Lower lobe of right lung (tissue), 2 donors: ENCODE measurements around the gene COPZ2. TPM values are rescaled to one million over a fixed set of nuclear protein-coding genes. Genes with fewer than 3 reads are reported as not detected.

ENCODE experiments used
- ATAC-seq, 2 donors: fragments of 200-7000 bp; cut with Tn5 transposase; one replicate each; pipeline ENCODE4 v1.9.1; 2020 to 2022; ENCODE audit warnings: mild to moderate bottlenecking in 2 of 2, moderate library complexity in 2 of 2
- DNase-seq: peaks from one replicate; pipeline ENCODE4 v3.0.0-alpha.2; 2020
- H3K27ac ChIP-seq: fragments of 200-600 bp; one replicate; pipeline ENCODE4 v1.8.0; 2022
- H3K27me3 ChIP-seq: fragments of 200-600 bp; one replicate; pipeline ENCODE4 v1.8.0; 2022; ENCODE audit warnings: low read depth
- H3K36me3 ChIP-seq: fragments of 200-600 bp; one replicate; pipeline ENCODE4 v1.8.0; 2022; ENCODE audit warnings: mild to moderate bottlenecking
- H3K4me1 ChIP-seq: fragments of 200-600 bp; one replicate; pipeline ENCODE4 v1.8.0; 2022
- H3K4me3 ChIP-seq: fragments of 200-600 bp; one replicate; pipeline ENCODE4 v1.8.0; 2022; ENCODE audit warnings: mild to moderate bottlenecking
- H3K9me3 ChIP-seq: fragments of 200-600 bp; one replicate; pipeline ENCODE4 v1.8.0; 2022
- intact Hi-C: fragments of 100-400 bp; cut with DNase I; formaldehyde crosslinking; loops from one replicate; pipeline ENCODE4 v1.11.0; 2022
- total RNA-seq: library from RNA; stranded (reverse); fragmentation: NEBNext Ultra II Directional; extraction: Animal tissue kit (Norgen Biotek cat#: 25700); gene quantifications from one replicate; pipeline ENCODE4 v1.2.1, GENCODE V29; 2021
- TF ChIP-seq, protein P1 (sequence below): fragments of 200-600 bp; IDR thresholded peaks from one replicate; pipeline ENCODE4 v1.8.0; 2022; ENCODE audit warnings: antibody characterized with exemption, mild to moderate bottlenecking
- donor health status: DM: no; HTN: yes; CAD: no; lungs with severe emphysema.

Gene COPZ2
- total RNA-seq, 1 donor from 2014 or later, result 22.9 TPM

DNA sequence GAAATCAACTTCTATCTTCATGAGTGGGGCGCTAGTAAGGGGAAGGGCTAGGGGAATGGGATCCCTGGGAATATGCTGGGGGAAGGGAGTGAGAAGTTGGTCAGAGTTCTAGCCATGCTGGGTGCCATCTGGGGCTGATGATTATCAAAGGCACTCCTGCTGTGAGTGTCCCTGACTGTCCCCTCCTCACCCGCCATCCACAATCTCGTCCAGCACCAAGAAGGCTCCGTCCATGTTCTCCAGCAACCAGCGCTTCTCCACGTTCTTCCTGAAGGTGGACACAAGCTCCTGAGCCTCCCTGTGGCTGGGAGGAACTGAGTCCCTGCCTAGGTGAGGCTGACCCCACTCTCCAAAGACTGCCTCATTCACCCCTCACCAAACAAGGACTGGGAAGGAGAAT, 5.6 kb downstream of the COPZ2 start:
- Histone ChIP-seq H3K27me3 (no peaks in the 10 kb centered on the region), H3K4me3 (no peak overlapping the region), H3K36me3 (no peaks in the 10 kb centered on the region), H3K9me3 (no peaks in the 10 kb centered on the region), H3K27ac (no peak overlapping the region), H3K4me1 (peaks cover 6% of the 10 kb centered on the region)
- intact Hi-C loops, result no loop called here
- TF ChIP-seq, protein P1, sequence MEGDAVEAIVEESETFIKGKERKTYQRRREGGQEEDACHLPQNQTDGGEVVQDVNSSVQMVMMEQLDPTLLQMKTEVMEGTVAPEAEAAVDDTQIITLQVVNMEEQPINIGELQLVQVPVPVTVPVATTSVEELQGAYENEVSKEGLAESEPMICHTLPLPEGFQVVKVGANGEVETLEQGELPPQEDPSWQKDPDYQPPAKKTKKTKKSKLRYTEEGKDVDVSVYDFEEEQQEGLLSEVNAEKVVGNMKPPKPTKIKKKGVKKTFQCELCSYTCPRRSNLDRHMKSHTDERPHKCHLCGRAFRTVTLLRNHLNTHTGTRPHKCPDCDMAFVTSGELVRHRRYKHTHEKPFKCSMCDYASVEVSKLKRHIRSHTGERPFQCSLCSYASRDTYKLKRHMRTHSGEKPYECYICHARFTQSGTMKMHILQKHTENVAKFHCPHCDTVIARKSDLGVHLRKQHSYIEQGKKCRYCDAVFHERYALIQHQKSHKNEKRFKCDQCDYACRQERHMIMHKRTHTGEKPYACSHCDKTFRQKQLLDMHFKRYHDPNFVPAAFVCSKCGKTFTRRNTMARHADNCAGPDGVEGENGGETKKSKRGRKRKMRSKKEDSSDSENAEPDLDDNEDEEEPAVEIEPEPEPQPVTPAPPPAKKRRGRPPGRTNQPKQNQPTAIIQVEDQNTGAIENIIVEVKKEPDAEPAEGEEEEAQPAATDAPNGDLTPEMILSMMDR, result no peak
- no peak for DNase-seq
- ATAC-seq, result no peak

DNA sequence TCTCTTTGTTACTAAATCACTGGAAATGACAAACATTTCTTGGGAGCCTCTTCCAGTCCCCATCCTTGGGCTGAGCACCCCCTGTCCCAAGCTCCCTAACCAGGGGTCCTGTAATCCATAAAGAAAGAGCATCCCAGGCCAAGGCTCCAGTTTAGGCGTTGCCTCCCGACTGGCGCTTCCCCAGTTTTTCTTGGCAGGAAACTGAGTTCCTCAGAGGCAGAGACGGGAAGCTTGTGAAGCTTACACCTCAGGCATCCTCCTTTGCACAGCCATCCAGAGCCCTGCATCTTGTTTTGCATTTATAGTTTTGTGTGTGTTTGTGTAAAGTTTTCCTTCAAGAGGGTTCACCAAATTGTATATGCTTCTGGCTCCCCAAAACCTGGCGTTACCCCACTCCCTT, 7.1 kb downstream of the COPZ2 start:
- Histone ChIP-seq H3K27me3 (no peaks in the 10 kb centered on the region), H3K27ac (no peak overlapping the region), H3K9me3 (no peaks in the 10 kb centered on the region), H3K4me3 (no peak overlapping the region), H3K36me3 (no peaks in the 10 kb centered on the region), H3K4me1 (peaks cover 14% of the 10 kb centered on the region)
- ATAC-seq (no peak), DNase-seq (no peak)
- intact Hi-C loops, result no loop called here
- TF ChIP-seq, protein P1, result no peak

DNA sequence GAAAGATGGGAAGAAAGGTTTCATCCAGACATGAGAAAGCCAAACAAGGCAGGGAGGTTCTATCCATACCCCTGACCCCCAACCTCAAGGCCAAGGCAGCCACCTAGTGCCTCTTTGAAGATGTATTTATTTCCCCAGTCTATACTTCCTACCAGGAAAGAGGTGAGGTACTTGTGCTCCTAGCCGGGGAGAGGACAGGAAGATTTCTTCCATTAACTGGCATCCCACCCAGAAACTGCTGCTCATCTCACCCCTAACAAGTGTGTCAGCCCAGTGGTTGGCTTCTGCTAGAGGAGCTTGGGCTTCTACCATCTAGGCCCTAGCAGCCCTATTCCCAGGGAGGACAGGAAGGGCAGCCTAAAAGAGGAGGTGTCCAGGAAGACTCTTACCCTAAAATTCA, 8.9 kb downstream of the COPZ2 start:
- DNase-seq, result no peak
- TF ChIP-seq, protein P1, result no peak
- Histone ChIP-seq H3K27ac (no peak overlapping the region), H3K27me3 (no peaks in the 10 kb centered on the region), H3K9me3 (no peaks in the 10 kb centered on the region), H3K36me3 (no peaks in the 10 kb centered on the region), H3K4me1 (peaks cover 28% of the 10 kb centered on the region), H3K4me3 (no peak overlapping the region)
- intact Hi-C loops, result loop anchor here (5.0 kb wide), 1 partner anchor 44 kb away; no protein-coding TSS in a partner anchor
- no peak for ATAC-seq

DNA sequence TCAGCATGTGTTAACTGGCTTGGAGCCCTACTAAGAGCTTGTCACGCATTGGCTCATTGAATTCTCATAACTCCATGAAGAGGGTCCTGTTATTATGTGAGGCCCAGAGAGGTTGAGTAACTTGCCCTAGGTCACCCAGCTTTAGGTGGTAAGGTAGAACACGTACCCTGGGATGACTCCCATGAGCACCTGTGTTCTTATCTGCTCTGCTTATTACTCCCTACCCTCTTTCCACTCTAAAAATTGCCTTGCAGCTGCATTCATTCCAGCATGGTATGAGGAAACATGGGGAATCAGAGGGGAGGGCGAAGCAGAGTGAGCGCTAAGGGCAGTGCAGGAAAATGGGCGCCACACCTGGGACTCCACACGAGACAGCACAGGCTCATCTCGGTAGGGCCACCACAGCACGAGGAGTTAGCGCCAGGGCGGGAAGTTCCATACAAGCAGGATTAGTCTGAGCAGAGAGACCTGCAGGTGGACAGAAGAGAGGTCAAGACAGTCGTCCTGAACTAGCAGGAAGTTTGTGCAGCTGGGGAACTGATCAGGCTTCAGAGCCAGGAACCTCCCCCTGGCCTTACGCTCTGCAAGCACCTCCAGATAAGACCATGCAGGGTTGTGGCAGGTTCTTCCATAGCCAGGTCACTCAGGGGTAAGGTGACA, 10.1 kb downstream of the COPZ2 start:
- Histone ChIP-seq H3K36me3 (no peaks in the 10 kb centered on the region), H3K4me1 (peaks cover 38% of the 10 kb centered on the region), H3K27ac (no peak overlapping the region), H3K27me3 (no peaks in the 10 kb centered on the region), H3K4me3 (no peak overlapping the region), H3K9me3 (no peaks in the 10 kb centered on the region)
- no peak for DNase-seq
- TF ChIP-seq, protein P1, result no peak
- intact Hi-C loops, result loop anchor here (5.0 kb wide), 1 partner anchor 45 kb away; no protein-coding TSS in a partner anchor
- no peak for ATAC-seq

DNA sequence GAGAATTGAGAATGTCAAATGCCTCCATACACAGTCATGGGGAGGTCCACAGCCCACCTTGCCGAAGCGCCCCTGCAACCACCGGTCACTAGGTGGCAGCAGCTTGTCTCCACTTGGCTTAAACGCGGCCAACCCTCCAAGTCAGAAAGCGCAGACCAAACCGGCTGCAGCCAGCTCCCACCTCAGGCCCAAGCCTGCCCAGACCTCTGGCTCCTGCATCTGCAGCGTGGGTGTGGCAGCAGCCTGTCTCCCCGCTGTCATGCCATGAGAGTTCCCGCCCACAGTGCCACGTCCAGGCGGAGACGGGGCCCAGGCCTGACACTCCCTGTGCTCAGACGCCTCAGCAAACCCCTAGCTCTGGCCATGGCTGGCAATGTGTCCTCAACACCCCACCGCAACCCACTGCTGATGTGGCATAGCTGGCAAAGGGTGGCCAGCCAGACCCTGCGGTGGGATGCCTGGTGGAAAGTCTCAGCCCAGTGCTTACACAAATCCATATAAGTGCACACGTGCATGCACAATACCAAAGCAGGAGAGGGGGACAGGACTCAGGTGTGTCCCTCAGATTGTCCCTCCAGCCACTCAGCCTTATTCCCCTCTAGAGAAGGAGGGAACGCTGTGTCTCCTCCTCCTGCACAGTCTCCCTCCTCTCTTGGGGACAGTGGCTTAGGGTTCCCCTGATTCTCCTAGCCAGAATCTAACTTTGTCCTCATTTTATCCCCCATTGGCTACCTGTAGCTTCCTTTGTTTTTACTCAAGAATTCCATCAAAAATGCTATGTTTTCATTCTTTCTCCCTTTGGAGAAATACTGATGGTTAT, 10.9 kb downstream of the COPZ2 start:
- ATAC-seq (peak; percentile 49 to 51), DNase-seq (peak; percentile 85)
- no peak overlapping the region for H3K4me3 ChIP-seq
- H3K27ac ChIP-seq, result no peak overlapping the region
- no peaks in the 10 kb centered on the region for H3K27me3 ChIP-seq
- TF ChIP-seq, protein P1, result peak; percentile 83
- no peaks in the 10 kb centered on the region for H3K36me3 ChIP-seq
- H3K9me3 ChIP-seq, result no peaks in the 10 kb centered on the region
- peaks cover 38% of the 10 kb centered on the region for H3K4me1 ChIP-seq
- intact Hi-C loops, result loop anchor here (5.0 kb wide), 1 partner anchor 46 kb away; no protein-coding TSS in a partner anchor
